ENCODE measurements around the gene PIBF1.

The PIBF1 gene

DNA sequence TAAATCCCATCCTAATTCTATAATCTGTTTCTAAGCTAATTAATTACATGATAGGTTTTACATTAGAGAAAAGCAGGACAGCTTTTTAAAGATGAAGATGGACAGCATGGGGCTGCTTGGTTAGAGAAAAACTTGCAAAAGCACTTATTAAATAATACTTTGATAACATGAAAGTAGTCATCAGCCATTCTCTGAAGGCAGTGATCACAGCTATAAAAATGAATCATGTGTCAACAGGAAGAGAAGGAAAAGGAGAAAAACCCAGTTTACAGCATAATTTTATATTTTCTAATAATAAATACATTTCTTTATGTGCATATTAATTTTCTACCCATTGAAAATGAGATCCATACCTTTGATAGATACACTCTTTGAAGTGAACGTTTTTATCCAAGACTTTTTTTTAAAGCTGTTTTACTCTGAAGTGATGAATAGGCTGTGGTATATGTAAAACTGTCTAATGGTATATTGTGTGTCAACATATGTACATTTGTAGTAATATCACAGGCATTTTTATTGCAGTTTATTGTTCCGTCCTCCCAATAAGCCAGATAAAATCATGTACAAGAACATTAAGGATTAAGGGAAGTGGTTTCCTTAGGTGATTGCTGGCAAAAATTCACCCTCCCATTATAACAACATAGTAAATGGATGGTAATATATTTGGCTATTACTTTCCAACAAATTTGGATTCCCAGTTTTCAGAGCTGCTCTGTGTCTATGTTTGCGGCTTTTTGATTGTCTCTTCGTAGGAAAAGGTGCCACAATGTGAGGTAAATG lies 275.5 kb downstream of the PIBF1 start:
- no peak for TF ChIP-seq CTCF (IDR thresholded peaks at IDR 0.05; ENCODE audit: low read depth, low read length)

GRCh38 chr13:73058064-73058313 lies 276.1 kb downstream of the PIBF1 start:
- DNase-seq (ENCODE audit: extremely low read depth, low read depth) = no peak
- no peak for TF ChIP-seq CTCF (IDR thresholded peaks at IDR 0.05; ENCODE audit: low read depth, low read length)

More for the DNA sequence above, 275.5 kb downstream of the PIBF1 start:
- DNase-seq (ENCODE audit: extremely low read depth, low read depth) = no peak

DNA sequence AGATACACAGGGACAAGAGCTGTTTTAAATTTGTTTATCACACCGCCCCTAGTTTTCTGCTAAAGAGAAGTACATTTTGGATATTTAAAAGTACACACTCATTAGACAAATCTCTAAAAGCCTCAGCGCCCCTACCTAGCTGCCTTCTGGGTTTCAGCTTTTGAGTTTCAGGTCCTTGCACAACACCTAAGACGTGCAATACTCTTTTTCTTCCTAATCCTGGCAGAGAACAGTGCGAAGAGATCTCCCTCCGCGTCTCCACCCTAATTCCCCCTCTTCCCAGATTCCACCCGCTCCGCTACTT lies 276.5 kb downstream of the PIBF1 start:
- no peak for DNase-seq (ENCODE audit: extremely low read depth, low read depth)
- TF ChIP-seq CTCF (IDR thresholded peaks at IDR 0.05; ENCODE audit: low read depth, low read length) = no peak

DNA sequence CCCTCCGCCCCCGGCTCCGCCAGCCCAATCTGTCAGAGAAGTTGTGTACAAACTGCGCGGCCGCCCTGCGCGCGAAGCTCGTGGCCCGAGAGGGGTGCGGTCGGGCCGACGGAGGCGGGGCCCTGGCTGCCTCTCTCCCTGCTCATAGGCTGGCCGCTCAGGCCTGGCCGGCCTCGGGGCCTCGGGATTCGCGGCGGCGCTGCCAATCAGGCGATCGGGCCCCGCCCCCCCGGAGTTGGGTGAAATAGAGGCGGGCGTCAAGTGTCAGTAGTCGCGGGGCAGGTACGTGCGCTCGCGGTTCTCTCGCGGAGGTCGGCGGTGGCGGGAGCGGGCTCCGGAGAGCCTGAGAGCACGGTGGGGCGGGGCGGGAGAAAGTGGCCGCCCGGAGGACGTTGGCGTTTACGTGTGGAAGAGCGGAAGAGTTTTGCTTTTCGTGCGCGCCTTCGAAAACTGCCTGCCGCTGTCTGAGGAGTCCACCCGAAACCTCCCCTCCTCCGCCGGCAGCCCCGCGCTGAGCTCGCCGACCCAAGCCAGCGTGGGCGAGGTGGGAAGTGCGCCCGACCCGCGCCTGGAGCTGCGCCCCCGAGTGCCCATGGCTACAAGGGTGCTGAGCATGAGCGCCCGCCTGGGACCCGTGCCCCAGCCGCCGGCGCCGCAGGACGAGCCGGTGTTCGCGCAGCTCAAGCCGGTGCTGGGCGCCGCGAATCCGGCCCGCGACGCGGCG lies 277.0 kb downstream of the PIBF1 start, which contains the start of gene KLF5:
Gene KLF5, plus strand, starts transcription at position 270 of the 724 bp plus-strand sequence. Its CDS starts 323 bp downstream, at position 593.
- no peak for TF ChIP-seq CTCF (IDR thresholded peaks at IDR 0.05; ENCODE audit: low read depth, low read length)
- DNase-seq (ENCODE audit: extremely low read depth, low read depth) = peak; percentile 78

- TF ChIP-seq CTCF (IDR thresholded peaks at IDR 0.05; ENCODE audit: low read depth, low read length) = peak; percentile 22
- no peak for DNase-seq (ENCODE audit: extremely low read depth, low read depth)
Observed at GRCh38 chr13:73059460-73060250, 277.7 kb downstream of the PIBF1 start.

GRCh38 chr13:73060251-73061160 lies 278.6 kb downstream of the PIBF1 start:
- peak; percentile 1; the same call in 1 of the 2 replicates for TF ChIP-seq CTCF (IDR thresholded peaks at IDR 0.05; ENCODE audit: low read depth, low read length)
- peak; percentile 50 for DNase-seq (ENCODE audit: extremely low read depth, low read depth)
